ENCODE results near the gene SLC39A11. TPM values are rescaled to one million over a fixed set of nuclear protein-coding genes. Genes with fewer than 3 reads are reported as not detected.

Gene SLC39A11
- total RNA-seq, 4 donors from 2014 or later, result 55.1 to 123 (median 97.0) TPM

DNA sequence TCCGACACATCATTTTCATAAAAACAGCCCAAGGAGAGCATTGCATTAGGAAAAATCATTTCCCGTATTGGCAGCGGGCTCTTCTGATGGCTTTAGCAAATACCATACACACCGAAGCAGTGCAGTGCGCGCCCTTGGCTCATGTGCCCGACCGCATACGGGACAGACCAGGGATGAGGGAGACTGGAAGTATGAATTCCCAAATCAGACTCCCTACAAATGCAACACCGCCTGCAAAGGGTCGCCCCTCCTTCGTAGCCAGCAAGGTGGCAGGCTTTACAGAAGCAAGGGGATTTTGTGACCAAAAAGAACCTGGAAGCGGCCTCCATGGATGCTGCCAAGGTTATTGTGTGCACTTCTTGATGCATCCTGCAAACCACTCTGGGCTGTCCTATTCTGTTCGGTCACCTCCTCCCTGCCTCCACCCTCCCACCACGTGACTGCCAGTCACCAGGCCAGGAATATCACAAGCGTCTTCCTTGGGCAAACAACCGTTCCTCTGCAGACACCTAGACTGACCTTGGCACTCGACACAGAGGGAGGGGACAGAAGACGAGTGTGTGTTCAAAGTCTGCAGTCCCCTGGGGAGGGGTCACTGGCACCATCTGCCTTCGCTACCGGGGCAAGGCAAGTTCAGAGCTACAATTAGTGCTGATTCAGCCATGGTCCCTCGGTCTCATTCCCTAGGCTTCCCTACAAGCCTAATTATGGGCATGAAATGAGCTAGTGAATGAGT, 460.4 kb downstream of the SLC39A11 start:
- 72 to 73% methylated on average over 22 of the region's 22 CpGs for WGBS, 2 donors
- DNase-seq, result no peak
- H3K4me3 ChIP-seq (replicated peaks in 1 of 3), result no peak overlapping the region
- no peaks in the 10 kb centered on the region for H3K9me3 ChIP-seq
- intact Hi-C loops (cut with DNase I), result no loop called here
- no peak for TF ChIP-seq POLR2A (IDR thresholded peaks at IDR 0.05)
- TF ChIP-seq, protein P1, sequence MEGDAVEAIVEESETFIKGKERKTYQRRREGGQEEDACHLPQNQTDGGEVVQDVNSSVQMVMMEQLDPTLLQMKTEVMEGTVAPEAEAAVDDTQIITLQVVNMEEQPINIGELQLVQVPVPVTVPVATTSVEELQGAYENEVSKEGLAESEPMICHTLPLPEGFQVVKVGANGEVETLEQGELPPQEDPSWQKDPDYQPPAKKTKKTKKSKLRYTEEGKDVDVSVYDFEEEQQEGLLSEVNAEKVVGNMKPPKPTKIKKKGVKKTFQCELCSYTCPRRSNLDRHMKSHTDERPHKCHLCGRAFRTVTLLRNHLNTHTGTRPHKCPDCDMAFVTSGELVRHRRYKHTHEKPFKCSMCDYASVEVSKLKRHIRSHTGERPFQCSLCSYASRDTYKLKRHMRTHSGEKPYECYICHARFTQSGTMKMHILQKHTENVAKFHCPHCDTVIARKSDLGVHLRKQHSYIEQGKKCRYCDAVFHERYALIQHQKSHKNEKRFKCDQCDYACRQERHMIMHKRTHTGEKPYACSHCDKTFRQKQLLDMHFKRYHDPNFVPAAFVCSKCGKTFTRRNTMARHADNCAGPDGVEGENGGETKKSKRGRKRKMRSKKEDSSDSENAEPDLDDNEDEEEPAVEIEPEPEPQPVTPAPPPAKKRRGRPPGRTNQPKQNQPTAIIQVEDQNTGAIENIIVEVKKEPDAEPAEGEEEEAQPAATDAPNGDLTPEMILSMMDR (IDR thresholded peaks at IDR 0.05), result no peak
- H3K27me3 ChIP-seq, result no peaks in the 10 kb centered on the region
- H3K36me3 ChIP-seq, result no peaks in the 10 kb centered on the region
- no peak overlapping the region for H3K27ac ChIP-seq
- H3K4me1 ChIP-seq, result no peaks in the 10 kb centered on the region

- TF ChIP-seq, protein P1 (IDR thresholded peaks at IDR 0.05), result no peak
- TF ChIP-seq POLR2A (IDR thresholded peaks at IDR 0.05), result no peak
These were observed 460.9 kb downstream of the SLC39A11 start for GRCh38 chr17:72631568-72631948.

DNA sequence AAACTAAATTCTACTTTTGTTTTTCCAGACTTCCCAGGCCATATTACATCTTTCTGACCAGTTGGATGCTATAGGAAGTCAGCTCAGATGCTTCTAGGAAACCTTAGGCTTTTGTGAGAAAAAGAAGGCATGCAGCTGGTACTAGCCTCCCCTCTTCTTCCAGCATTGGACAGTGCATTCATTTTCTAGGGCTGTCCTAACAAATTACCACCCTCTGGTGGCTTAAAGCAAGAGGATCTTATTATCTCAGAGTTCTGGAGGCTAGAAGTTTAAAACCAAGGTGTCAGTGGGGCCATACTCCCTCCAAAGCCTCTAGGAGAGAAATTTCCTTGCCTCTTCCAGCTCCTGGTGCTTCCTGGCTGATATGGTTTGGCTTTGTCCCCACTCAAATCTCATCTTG, 467.8 kb downstream of the SLC39A11 start:
- intact Hi-C loops (cut with DNase I), result no loop called here
- no peaks in the 10 kb centered on the region for H3K27me3 ChIP-seq
- TF ChIP-seq, protein P1 (IDR thresholded peaks at IDR 0.05), result no peak
- TF ChIP-seq POLR2A (IDR thresholded peaks at IDR 0.05), result no peak
- H3K4me3 ChIP-seq (replicated peaks in 1 of 3), result no peak overlapping the region
- no peak overlapping the region for H3K27ac ChIP-seq
- H3K4me1 ChIP-seq, result no peaks in the 10 kb centered on the region
- H3K36me3 ChIP-seq, result no peaks in the 10 kb centered on the region
- H3K9me3 ChIP-seq, result no peaks in the 10 kb centered on the region
- DNase-seq, result no peak

More at GRCh38 chr17:72631568-72631948, 460.9 kb downstream of the SLC39A11 start:
- Histone ChIP-seq H3K4me1 (no peaks in the 10 kb centered on the region), H3K4me3 (replicated peaks in 1 of 3) (no peak overlapping the region), H3K9me3 (no peaks in the 10 kb centered on the region), H3K27ac (no peak overlapping the region), H3K27me3 (no peaks in the 10 kb centered on the region), H3K36me3 (no peaks in the 10 kb centered on the region)
- DNase-seq, result no peak
- intact Hi-C loops (cut with DNase I), result no loop called here
- WGBS, 2 donors, result 71 to 86% methylated on average over 5 to 8 of the region's 9 CpGs

- no peaks in the 10 kb centered on the region for H3K36me3 ChIP-seq
- WGBS, 2 donors, result 58 to 64% methylated on average over 3 of the region's 3 CpGs
- DNase-seq, result no peak
- no peaks in the 10 kb centered on the region for H3K27me3 ChIP-seq
- no peaks in the 10 kb centered on the region for H3K4me1 ChIP-seq
- TF ChIP-seq POLR2A (IDR thresholded peaks at IDR 0.05), result no peak
- H3K4me3 ChIP-seq (replicated peaks in 1 of 3), result no peak overlapping the region
- intact Hi-C loops (cut with DNase I), result no loop called here
- H3K9me3 ChIP-seq, result no peaks in the 10 kb centered on the region
- H3K27ac ChIP-seq, result no peak overlapping the region
These were observed 468.3 kb downstream of the SLC39A11 start for GRCh38 chr17:72624226-72624625.

GRCh38 chr17:72622661-72623433, 469.6 kb downstream of the SLC39A11 start:
- DNase-seq, result no peak
- no peaks in the 10 kb centered on the region for H3K4me1 ChIP-seq
- intact Hi-C loops (cut with DNase I), result no loop called here
- H3K27ac ChIP-seq, result no peak overlapping the region
- H3K36me3 ChIP-seq, result no peaks in the 10 kb centered on the region
- H3K9me3 ChIP-seq, result no peaks in the 10 kb centered on the region
- no peak overlapping the region for H3K4me3 ChIP-seq (replicated peaks in 1 of 3)
- TF ChIP-seq, protein P1 (IDR thresholded peaks at IDR 0.05), result no peak
- no peak for TF ChIP-seq POLR2A (IDR thresholded peaks at IDR 0.05)
- WGBS, 2 donors, result 53 to 54% methylated on average over 17 of the region's 17 CpGs
- no peaks in the 10 kb centered on the region for H3K27me3 ChIP-seq

All from thyroid gland (tissue), 4 donors.